A673 (cell line): ENCODE measurements around the gene CDH23. TPM values are rescaled to one million over a fixed set of nuclear protein-coding genes. Genes with fewer than 3 reads are reported as not detected.

Experiments used
- BruUV-seq: library from RNA; stranded (reverse); fragments of 400-500 nt; replicated peaks from 2 replicates; lab custom pipeline; 2021; lab: Mats Ljungman, UMichigan
- CTCF ChIA-PET: fragments of 300-600 bp; sonication (Branson Sonifier 250); formaldehyde crosslinking; loops from one replicate; lab custom pipeline; 2022; ENCODE audit warnings: antibody characterized with exemption; lab: Charles Lee
- POLR2A ChIA-PET: fragments of 300-600 bp; sonication (Branson Sonifier 250); formaldehyde crosslinking; loops from one replicate; lab custom pipeline; 2022; ENCODE audit warnings: antibody characterized with exemption; ENCODE audit not compliant: low non-redundant PET; lab: Charles Lee
- DNase-seq: peaks from one replicate; pipeline ENCODE4 v3.0.0-alpha.2; 2015; ENCODE audit warnings: low spot score
- H3K27ac ChIP-seq: fragments of 200-600 bp; sonication (generic); 2 replicates; pipeline ENCODE4 v1.5.1; 2016; ENCODE audit warnings: mixed run types, low read depth, mild to moderate bottlenecking, mixed read lengths, antibody characterized with exemption, low read length; ENCODE audit not compliant: poor library complexity, severe bottlenecking
- H3K27me3 ChIP-seq: fragments of 200-600 bp; sonication (generic); replicated peaks from 2 replicates; pipeline ENCODE4 v1.6.1; 2017; ENCODE audit warnings: mixed run types, low read depth, mild to moderate bottlenecking, mixed read lengths, antibody characterized with exemption, low read length; ENCODE audit not compliant: insufficient read depth, poor library complexity
- H3K36me3 ChIP-seq: fragments of 200-600 bp; sonication (generic); 2 replicates; pipeline ENCODE4 v1.6.1; 2016; ENCODE audit warnings: mixed run types, mild to moderate bottlenecking, mixed read lengths, antibody characterized with exemption, low read length; ENCODE audit not compliant: insufficient read depth, poor library complexity, severe bottlenecking
- H3K4me1 ChIP-seq: fragments of 200-600 bp; sonication (generic); 2 replicates; pipeline ENCODE4 v1.6.1; 2017; ENCODE audit warnings: mixed run types, mild to moderate bottlenecking, mixed read lengths, antibody characterized with exemption, low read length; ENCODE audit not compliant: insufficient read depth, poor library complexity, severe bottlenecking
- H3K4me3 ChIP-seq: fragments of 200-600 bp; sonication (generic); 2 replicates; pipeline ENCODE4 v1.5.1; 2016; ENCODE audit warnings: low read depth, mixed run types, mild to moderate bottlenecking, mixed read lengths, low read length; ENCODE audit not compliant: poor library complexity, severe bottlenecking
- H3K9me3 ChIP-seq: fragments of 200-600 bp; sonication (generic); 2 replicates; pipeline ENCODE4 v1.6.1; 2016; ENCODE audit warnings: mixed run types, low read depth, mild to moderate bottlenecking, mixed read lengths, antibody characterized with exemption, low read length; ENCODE audit not compliant: poor library complexity, severe bottlenecking
- EZH2 ChIP-seq: fragments of 200-600 bp; sonication (generic); IDR thresholded peaks from 2 replicates; pipeline ENCODE4 v1.6.1; 2017; ENCODE audit warnings: borderline replicate concordance, low read depth, mild to moderate bottlenecking, mixed read lengths, antibody characterized with exemption, low read length; ENCODE audit not compliant: poor library complexity, severe bottlenecking
- intact Hi-C: fragments of 100-400 bp; cut with micrococcal nuclease; formaldehyde crosslinking; loops from one replicate; pipeline ENCODE4 v1.10.0; 2022; ENCODE audit not compliant: unreplicated experiment
- total RNA-seq: library from RNA; stranded (reverse); gene quantifications from 2 replicates; pipeline ENCODE4 v1.2.3, GENCODE V29; 2021
- TF ChIP-seq, protein P1 (sequence below): fragments of 300-800, 200-600 bp; sonication (generic); conservative IDR thresholded peaks from 2 replicates; pipeline ENCODE4 v1.5.1; 2017; ENCODE audit warnings: low read depth, mild to moderate bottlenecking, antibody characterized with exemption, low read length, moderate library complexity, mixed read lengths

The CDH23 gene
- total RNA-seq, 1 experiment from 2014 or later: 49.7 TPM

- ChIA-PET POLR2A (no interaction called here), CTCF (interaction anchor here (1.5 kb wide), 1 partner anchor 249 kb away, joined by 3 read pairs; no protein-coding TSS in a partner anchor)
- Histone ChIP-seq H3K27ac (no peak overlapping the region), H3K9me3 (no peaks in the 10 kb centered on the region), H3K27me3 (no peaks in the 10 kb centered on the region), H3K4me3 (no peak overlapping the region), H3K4me1 (peaks cover 6% of the 10 kb centered on the region), H3K36me3 (no peaks in the 10 kb centered on the region)
- TF ChIP-seq, protein P1, sequence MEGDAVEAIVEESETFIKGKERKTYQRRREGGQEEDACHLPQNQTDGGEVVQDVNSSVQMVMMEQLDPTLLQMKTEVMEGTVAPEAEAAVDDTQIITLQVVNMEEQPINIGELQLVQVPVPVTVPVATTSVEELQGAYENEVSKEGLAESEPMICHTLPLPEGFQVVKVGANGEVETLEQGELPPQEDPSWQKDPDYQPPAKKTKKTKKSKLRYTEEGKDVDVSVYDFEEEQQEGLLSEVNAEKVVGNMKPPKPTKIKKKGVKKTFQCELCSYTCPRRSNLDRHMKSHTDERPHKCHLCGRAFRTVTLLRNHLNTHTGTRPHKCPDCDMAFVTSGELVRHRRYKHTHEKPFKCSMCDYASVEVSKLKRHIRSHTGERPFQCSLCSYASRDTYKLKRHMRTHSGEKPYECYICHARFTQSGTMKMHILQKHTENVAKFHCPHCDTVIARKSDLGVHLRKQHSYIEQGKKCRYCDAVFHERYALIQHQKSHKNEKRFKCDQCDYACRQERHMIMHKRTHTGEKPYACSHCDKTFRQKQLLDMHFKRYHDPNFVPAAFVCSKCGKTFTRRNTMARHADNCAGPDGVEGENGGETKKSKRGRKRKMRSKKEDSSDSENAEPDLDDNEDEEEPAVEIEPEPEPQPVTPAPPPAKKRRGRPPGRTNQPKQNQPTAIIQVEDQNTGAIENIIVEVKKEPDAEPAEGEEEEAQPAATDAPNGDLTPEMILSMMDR: no peak
- TF ChIP-seq EZH2: no peak
- intact Hi-C loops: no loop called here
- DNase-seq: no peak
- no TSS peak for BruUV-seq
These were observed 236.3 kb downstream of the CDH23 start for GRCh38 chr10:71632896-71633600.

DNA sequence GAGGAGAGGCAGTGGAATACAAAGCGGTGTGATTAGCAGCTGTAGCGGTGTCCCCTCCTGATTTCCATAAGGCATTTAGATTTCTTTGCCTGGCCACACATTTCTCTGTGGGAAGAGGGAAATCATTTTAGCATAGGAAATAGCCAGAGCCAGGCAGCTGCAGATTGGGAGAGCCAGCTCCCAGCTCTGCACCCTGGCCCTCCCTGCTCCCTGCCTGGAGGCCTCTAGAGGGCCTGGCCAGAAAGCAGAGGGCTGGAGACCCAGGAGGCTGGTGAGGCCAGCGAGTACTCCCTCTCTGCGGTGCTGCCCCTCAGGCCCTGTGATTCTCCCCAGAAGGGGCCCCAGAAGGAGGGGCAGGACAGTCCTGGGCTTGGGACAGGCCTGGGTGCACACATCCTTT, 237.2 kb downstream of the CDH23 start:
- intact Hi-C loops: no loop called here
- CTCF ChIA-PET: no interaction called here
- TF ChIP-seq EZH2: no peak
- TF ChIP-seq, protein P1: no peak
- Histone ChIP-seq H3K27me3 (no peaks in the 10 kb centered on the region), H3K9me3 (no peaks in the 10 kb centered on the region), H3K27ac (no peak overlapping the region), H3K4me1 (peaks cover 6% of the 10 kb centered on the region), H3K36me3 (no peaks in the 10 kb centered on the region), H3K4me3 (no peak overlapping the region)
- no TSS peak for BruUV-seq
- no peak for DNase-seq
- POLR2A ChIA-PET: interaction anchor here (0.6 kb wide), 1 partner anchor 60 kb away, joined by 3 read pairs; no protein-coding TSS in a partner anchor

DNA sequence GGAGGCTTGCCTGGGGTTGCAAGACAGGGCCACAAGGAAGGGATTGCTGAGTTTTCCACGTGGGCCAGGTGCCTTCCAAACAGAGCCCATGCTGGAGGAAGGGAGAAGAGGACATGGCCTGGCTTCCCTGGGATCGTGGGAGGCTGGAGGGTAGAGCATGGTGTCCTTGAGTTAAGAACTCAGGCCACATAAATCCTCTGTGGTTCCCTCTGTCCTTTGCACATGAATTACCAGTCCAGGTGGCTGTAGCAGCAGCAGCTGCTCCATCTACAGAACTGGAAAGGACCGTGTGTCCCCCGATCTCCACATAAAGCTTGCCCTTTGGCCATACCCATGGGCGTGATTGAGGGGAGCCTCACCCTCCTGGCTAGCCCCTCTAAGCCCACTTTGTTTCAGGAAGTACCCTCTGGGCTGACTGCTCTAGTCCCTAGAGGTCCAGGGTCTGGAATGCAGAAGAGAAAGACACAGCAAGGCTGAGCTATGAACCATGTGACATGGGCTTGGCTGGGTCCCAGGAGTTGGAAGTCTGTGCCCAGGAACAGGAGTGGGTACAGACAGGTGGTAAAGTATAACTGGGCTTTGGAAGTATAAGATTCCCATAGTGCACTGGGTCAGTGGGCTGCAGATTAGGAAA, 237.9 kb downstream of the CDH23 start:
- ChIA-PET POLR2A (interaction anchor here (0.6 kb wide), 1 partner anchor 27 kb away, joined by 3 read pairs; no protein-coding TSS in a partner anchor), CTCF (no interaction called here)
- intact Hi-C loops: no loop called here
- H3K4me3 ChIP-seq: no peak overlapping the region
- TF ChIP-seq, protein P1: no peak
- TF ChIP-seq EZH2: no peak
- H3K27ac ChIP-seq: no peak overlapping the region
- no TSS peak for BruUV-seq
- no peaks in the 10 kb centered on the region for H3K9me3 ChIP-seq
- no peak for DNase-seq
- H3K36me3 ChIP-seq: no peaks in the 10 kb centered on the region
- H3K4me1 ChIP-seq: peaks cover 6% of the 10 kb centered on the region
- no peaks in the 10 kb centered on the region for H3K27me3 ChIP-seq
